ENCODE measurements around the gene TMLHE.
A peak's percentile ranks its signal among the peaks of the same experiment; 100 is the strongest.
"Not testable (repeated sequence)": the region's sequence is repeated elsewhere in the genome, so short reads cannot be mapped to it uniquely, and the experiment has no call there.

Gene TMLHE
- total RNA-seq = 5.1 reads per million, percentile 20 among the genes with 10 or more reads in this experiment

- peak; percentile 21 for DNase-seq
These were observed at the start of gene TMLHE, which contains the start of gene SPRY3 for GRCh38 chrX:155612312-155613224. TSS of gene TMLHE (minus strand) at chrX:155612952. CDS start at chrX:155545276, 67,676 bp downstream. TSS of gene SPRY3 (plus strand) at chrX:155612586.

DNA sequence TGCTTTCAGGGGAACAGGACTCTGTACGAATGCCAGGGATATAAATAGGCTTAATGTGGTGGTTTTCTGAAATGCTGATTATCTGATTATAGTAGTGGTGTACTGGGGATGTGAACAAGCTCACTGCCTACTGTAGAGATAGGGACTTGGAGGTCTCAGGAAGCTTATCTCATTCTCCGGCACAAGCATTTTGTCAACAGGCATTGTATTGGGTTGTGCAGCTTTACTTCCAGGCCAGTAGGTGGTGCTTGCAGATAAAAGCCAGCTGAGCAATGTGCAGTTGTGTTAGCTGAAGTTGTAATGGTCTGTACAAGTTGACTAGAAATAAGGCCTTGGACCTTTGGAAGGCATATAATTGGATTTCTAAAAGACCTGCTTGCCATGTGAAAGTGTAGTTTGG, 49.5 kb upstream of the TMLHE start:
- DNase-seq = no peak

- DNase-seq = no peak
These were observed 32.4 kb upstream of the TMLHE start for GRCh38 chrX:155645180-155645579.

- DNase-seq = no peak
These were observed 30.5 kb upstream of the TMLHE start for GRCh38 chrX:155643240-155643639.

GRCh38 chrX:155641371-155641770, 28.6 kb upstream of the TMLHE start:
- DNase-seq = not testable (repeated sequence)

DNA sequence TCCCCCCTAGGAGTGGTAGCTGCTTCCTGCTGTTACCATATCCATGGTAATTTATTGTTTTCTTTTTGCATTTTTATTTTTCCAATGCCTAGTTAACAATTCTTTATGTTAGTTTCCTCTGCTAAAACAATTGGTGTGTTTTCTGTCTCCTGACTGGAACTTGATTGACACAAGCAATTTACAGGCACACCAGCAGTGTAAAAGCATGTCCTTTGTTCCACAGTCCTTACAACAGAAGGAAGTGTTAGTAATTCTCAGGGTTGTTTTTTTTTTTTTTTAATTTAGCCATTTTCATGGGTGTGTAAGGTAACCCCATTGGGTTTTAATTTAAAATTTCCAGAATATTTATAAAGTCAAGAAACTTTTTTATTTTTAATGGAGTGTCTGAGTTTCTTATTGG, 25.0 kb upstream of the TMLHE start:
- no peak for DNase-seq

DNA sequence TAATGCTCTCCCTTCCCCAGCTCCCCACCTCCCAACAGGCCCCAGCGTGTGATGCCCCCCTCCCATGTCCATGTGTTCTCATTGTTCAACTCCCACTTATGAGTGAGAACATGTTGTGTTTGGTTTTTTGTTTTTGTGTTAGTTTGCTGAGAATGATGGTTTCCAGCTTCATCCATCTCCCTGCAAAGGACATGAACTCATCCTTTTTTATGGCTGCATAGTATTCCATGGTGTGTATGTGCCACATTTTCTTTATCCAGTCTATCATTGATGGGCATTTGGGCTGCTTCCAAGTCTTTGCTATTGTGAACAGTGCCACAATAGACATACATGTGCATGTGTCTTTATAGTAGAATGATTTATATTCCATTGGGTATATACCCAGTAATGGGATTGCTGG, 22.3 kb upstream of the TMLHE start:
- DNase-seq = not testable (repeated sequence)

DNA sequence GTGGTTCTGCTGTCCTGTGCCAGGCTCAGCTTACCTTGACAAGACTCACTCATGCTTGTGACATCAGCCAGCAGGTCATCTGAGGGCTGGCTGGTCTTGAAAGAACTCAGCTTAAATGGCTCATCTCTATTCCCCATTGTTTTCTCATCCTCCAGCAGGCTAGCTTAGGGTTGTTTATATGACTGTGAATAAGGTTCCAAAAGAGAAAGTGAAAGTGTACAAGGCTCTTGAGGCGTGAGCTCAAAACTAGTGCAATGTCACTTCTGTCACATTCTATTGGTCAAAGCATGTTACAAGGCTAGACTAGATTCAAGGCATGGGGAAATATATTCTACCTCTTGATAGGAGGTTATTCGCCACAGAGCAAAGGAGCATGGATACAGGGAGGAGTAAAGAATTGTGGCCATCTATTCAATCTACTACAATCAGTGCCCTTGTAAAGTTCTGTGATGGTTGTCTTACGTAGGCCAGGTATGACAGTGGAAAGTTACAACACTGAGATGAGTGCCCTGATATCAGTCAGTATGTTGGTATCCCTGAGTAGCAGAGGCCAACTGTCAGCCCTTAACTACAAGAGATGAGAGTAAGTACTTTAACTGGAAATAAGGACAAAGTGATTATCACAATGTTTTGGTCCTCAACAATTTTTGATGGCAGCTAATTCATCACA, 19.8 kb upstream of the TMLHE start:
- DNase-seq = no peak

- DNase-seq = not testable (repeated sequence)
These were observed 7.4 kb upstream of the TMLHE start for GRCh38 chrX:155620110-155620509.

- no peak for DNase-seq
These were observed 3.2 kb upstream of the TMLHE start for GRCh38 chrX:155615938-155616337.

- no peak for DNase-seq
These were observed 1.3 kb upstream of the TMLHE start for GRCh38 chrX:155613927-155614559.

DNA sequence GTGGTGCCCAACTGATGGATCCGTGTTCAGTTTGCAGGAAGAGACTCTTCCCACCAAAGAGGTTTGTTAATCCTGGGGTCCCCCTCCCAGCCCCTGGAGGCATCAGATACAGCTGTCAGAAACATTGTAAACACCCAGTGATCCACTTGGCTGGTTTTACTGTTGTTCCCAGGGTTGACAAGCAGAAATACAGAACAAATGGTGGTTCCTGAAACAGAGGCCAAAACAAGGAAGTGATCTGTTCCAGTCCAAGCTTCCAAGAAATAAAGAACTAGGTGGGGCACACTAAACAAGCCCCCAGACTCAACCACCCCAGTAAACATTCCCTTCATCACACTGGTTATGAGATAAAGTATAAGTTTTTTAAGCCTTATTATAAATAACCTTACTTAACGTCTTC, 1.4 kb downstream of the TMLHE start:
- DNase-seq = no peak

DNA sequence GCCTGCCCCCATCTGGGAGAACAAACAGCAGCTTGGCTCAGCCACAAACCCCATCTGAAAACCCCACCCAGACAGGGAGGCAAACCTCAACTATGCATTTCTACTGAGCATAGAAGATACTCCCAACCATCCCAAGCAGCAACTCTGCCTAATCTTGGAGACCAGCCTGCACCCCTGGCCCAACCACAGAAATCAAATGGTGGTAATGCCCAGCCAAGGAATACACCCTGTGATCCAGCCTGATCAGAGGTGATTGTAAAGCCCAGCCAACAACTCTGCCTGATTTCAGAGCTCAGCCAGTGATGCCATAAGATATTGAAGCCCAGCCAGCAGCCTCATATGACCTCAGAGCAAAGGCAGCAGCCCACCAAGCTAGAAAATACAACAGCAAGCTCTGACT, 19.8 kb downstream of the TMLHE start:
- DNase-seq = no peak

- no peak for DNase-seq
These were observed 20.4 kb downstream of the TMLHE start for GRCh38 chrX:155592331-155592730.

DNA sequence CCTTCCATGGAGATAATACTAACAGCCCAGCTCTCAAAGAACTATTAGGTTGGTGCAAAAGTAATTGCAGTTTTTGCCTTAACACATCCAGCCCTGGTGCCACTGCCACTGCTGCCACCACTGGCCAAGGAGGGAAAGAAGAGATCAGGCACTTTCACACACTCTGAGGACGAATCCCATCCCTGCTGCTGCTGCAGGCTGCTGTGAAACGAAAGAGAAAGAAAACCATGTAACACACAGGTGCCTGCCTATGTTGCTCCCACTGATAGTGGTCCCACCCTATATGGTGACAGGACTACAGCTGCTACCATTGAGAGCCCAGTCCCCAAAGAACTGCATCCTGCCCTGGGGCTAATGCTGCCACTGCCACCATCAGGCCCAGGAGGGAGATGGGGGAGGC, 35.1 kb downstream of the TMLHE start:
- DNase-seq = no peak

GRCh38 chrX:155563099-155563498, 49.7 kb downstream of the TMLHE start:
- DNase-seq = no peak

DNA sequence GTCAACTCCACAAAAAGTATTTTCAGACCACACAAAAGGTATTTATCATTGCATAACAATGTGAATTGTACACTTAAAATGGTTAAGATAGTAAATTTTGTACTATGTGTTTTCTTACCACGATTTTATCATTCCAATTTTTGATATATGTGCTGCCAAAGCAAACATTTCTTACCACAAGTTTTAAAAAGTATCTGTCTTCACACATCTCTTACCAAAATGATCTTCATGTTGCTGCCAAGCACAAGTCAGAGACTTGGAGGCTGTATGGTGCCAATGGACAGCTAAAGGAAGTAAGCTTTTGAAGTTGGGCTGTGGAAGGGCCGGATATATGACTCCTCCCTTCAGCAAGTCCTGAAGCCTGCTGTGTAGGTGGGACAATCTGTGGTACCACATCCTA, 67.9 kb downstream of the TMLHE start:
- no peak for DNase-seq

- DNase-seq = no peak
These were observed 76.9 kb downstream of the TMLHE start for GRCh38 chrX:155535866-155536265.

DNA sequence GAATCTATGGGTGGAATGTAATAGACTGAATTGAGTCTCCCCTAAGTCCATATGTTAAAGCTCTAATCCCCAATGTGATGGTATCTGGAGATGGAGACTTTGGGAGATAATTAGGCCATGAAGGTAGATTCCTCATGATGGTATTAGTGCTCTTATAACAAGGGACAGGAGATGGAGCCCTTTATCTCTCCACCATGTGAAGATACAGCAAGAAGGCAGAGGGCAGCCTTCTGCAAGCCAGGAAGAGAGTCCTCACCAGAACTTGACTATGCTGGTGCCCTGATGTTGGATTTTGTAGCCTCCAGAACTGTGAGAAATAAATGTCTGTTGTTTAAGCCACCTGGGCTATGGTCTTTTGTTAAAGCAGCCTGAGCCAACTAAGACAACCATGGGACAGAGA, 78.0 kb downstream of the TMLHE start:
- no peak for DNase-seq

GRCh38 chrX:155527023-155527422, 85.7 kb downstream of the TMLHE start:
- not testable (repeated sequence) for DNase-seq

DNA sequence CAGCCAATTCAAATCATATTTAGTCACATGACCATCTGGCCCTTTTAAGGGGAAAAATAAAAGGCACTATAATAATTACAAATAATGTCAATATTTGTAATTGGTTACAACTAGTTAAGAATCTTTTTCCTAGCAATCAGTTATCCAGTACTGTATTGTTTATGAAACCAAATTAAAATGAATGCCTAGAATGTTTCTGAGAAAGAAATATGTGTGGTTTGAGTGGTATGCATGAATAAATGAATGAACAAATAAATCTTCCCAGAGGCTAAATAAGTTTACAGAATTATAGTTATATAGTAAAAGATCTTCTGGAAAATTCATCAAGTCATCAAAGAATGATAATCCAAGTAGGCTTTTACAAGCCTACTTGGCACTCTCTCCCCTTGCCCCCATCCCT, 98.5 kb downstream of the TMLHE start:
- DNase-seq = no peak

DNA sequence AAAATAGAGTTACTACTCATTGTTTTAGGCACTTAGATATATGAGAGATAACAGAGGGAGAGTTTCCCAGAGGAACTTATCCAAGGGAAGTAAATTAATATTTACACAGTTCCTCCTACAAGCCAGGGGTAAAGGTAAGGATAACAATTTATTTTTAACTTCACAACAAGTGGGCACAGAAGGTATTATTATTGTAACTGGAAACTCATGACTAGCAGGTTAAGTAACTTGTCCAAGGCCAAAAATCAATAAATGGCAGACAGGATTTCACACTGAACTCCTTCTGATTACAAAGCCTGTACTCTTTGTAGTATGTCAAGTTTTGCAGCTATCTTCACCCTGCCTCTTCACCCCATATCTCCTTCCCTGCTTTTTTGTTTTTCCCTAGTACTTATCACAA, 107.5 kb downstream of the TMLHE start:
- no peak for DNase-seq

GRCh38 chrX:155495134-155495533, 117.6 kb downstream of the TMLHE start:
- DNase-seq = not testable (repeated sequence)

Measured in effector CD4-positive, alpha-beta T cell (primary cell).